Thoracic aorta (tissue), 2 donors: ENCODE results near the gene SPO11. TPM values are rescaled to one million over a fixed set of nuclear protein-coding genes. Genes with fewer than 3 reads are reported as not detected.

ENCODE experiments used
- ATAC-seq: fragments of 150-250 bp; one replicate; pipeline ENCODE4 v1.8.0; 2017; ENCODE audit warnings: low read depth; ENCODE audit not compliant: insufficient number of reproducible peaks, low FRiP score
- DNase-seq: peaks from one replicate; pipeline ENCODE4 v3.0.0-alpha.2; 2020; ENCODE audit warnings: low spot score
- H3K27ac ChIP-seq, 2 donors: fragments of 200-600 bp; sonication (generic); 1 replicate in 1 of 2; 2 replicates in 1 of 2; pipeline ENCODE4 v1.5.1; 2016; ENCODE audit warnings: mild to moderate bottlenecking in 2 of 2, moderate library complexity in 2 of 2
- H3K27me3 ChIP-seq: fragments of 200-600 bp; sonication (generic); replicated peaks from 2 replicates; pipeline ENCODE4 v1.6.0; 2016; ENCODE audit warnings: mild to moderate bottlenecking; ENCODE audit not compliant: insufficient read depth
- H3K36me3 ChIP-seq: fragments of 200-600 bp; sonication (generic); one replicate; pipeline ENCODE4 v1.5.1; 2016
- H3K4me1 ChIP-seq, 2 donors: fragments of 200-600 bp; sonication (generic); 1 replicate in 1 of 2; 2 replicates in 1 of 2; pipeline versions ENCODE4 v1.5.1 to v1.6.0; 2016; ENCODE audit warnings: low read depth in 2 of 2, mild to moderate bottlenecking in 1 of 2; ENCODE audit not compliant: control insufficient read depth in 1 of 2
- H3K4me3 ChIP-seq: fragments of 200-600 bp; sonication (generic); 2 replicates; pipeline ENCODE4 v1.5.1; 2016; ENCODE audit warnings: mild to moderate bottlenecking
- H3K9me3 ChIP-seq: fragments of 200-600 bp; sonication (generic); 2 replicates; pipeline ENCODE4 v1.5.1; 2016
- total RNA-seq, 2 donors: library from RNA; depleted of rRNA; stranded (reverse); fragments of >200 nt; gene quantifications; one replicate each; pipeline versions ENCODE4 v1.1.0 to v1.2.3, GENCODE V29; 2016
- TF ChIP-seq, protein P1 (sequence below): fragments of 200-600 bp; sonication (generic); IDR thresholded peaks from one replicate; pipeline ENCODE4 v1.5.1; 2019; ENCODE audit warnings: antibody characterized with exemption

Gene SPO11
- total RNA-seq, 2 donors from 2014 or later = not detected

DNA sequence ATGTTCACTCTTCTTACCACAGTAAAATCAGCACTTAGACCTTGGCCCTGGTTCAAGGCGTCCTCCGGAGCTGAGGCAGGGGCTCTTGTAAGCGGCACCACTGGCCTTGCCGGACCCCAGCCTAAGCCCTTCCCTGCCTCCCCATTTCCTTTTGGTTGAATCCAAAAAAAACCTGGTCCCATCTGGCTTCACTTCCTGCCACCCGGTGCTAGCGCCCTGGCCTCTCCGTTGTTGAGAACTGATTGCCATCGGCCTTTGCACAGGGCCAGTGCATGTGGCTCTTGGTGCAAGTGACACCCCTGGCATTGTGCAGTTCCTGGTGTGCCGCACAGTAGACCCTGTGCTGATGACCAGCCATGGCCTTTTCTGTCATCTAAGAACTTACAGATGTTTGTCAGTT, 42.6 kb downstream of the SPO11 start:
- Histone ChIP-seq H3K9me3 (no peaks in the 10 kb centered on the region), H3K27me3 (no peaks in the 10 kb centered on the region), H3K27ac (no peak overlapping the region), H3K4me3 (no peak overlapping the region), H3K4me1 (no peaks in the 10 kb centered on the region), H3K36me3 (peaks cover 67% of the 10 kb centered on the region)
- DNase-seq (no peak), ATAC-seq (no peak)
- TF ChIP-seq, protein P1, sequence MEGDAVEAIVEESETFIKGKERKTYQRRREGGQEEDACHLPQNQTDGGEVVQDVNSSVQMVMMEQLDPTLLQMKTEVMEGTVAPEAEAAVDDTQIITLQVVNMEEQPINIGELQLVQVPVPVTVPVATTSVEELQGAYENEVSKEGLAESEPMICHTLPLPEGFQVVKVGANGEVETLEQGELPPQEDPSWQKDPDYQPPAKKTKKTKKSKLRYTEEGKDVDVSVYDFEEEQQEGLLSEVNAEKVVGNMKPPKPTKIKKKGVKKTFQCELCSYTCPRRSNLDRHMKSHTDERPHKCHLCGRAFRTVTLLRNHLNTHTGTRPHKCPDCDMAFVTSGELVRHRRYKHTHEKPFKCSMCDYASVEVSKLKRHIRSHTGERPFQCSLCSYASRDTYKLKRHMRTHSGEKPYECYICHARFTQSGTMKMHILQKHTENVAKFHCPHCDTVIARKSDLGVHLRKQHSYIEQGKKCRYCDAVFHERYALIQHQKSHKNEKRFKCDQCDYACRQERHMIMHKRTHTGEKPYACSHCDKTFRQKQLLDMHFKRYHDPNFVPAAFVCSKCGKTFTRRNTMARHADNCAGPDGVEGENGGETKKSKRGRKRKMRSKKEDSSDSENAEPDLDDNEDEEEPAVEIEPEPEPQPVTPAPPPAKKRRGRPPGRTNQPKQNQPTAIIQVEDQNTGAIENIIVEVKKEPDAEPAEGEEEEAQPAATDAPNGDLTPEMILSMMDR = no peak

DNA sequence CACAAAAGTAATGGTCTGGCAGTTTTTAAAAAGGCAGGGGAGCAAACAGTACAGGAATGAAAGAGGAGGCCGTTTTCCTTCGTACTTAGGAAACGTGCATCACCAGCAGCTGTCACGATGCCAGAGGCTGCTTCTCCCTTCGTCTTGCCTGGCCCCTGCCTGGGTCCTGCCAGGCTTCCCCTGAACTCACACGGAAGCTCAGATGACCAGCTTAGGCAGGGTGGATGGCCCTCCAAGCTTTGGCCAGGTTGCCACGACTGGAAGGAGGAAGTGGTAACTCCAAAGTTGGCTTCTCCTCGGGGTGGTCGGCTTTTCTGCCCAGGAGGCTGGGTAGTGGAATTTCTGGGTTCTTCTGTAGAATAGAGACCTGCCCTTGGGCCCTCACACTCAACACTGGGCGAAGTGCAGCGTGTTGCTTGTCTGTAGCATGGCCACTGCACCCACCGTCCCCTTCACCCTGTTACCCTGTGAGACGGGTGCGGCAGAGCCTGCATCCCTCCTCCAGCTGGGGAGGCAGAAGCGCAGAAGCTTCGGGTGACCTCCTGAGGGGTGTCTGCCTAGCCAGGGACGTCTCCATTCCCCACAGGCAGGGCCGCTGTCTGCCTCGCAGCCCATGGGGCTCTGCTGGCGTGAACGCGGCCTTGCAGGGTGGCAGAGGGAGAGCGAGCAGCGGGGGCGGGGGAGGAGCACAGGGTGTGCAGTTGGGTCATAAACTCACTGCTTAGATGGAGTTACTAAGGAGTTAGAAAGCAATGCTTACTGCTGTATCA, 43.2 kb downstream of the SPO11 start:
- no peaks in the 10 kb centered on the region for H3K4me1 ChIP-seq
- TF ChIP-seq, protein P1 = no peak
- DNase-seq = no peak
- H3K36me3 ChIP-seq = peaks cover 67% of the 10 kb centered on the region
- ATAC-seq = no peak
- no peaks in the 10 kb centered on the region for H3K9me3 ChIP-seq
- no peak overlapping the region for H3K4me3 ChIP-seq
- no peak overlapping the region for H3K27ac ChIP-seq
- no peaks in the 10 kb centered on the region for H3K27me3 ChIP-seq

DNA sequence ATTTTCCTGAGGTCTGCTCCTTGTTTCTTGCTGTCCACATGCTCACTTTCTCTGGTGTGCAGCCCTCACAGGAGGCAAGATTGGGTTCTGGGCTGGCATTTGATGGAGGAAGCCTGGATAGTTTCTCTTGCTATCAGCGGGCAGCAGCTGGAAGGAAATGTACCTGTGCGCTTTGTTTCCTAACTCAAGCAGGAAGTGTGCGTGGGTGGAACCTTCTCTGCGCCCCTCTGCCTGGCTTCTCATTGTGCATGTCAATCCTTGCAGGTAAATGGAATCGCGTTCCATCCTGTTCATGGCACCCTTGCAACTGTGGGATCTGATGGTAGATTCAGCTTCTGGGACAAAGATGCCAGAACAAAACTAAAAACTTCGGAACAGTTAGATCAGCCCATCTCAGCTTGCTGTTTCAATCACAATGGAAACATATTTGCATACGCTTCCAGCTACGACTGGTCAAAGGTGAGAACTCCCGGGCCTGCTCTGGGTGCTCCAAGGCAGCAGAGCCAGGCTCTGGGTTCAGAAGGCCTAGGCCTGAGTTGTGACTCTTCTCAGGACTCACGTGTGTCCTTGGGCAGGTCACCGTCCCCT, 44.8 kb downstream of the SPO11 start:
- Histone ChIP-seq H3K4me3 (no peak overlapping the region), H3K4me1 (no peaks in the 10 kb centered on the region), H3K27me3 (no peaks in the 10 kb centered on the region), H3K36me3 (peaks cover 57% of the 10 kb centered on the region), H3K27ac (no peak overlapping the region), H3K9me3 (no peaks in the 10 kb centered on the region)
- TF ChIP-seq, protein P1 = no peak
- DNase-seq = no peak
- ATAC-seq = no peak

DNA sequence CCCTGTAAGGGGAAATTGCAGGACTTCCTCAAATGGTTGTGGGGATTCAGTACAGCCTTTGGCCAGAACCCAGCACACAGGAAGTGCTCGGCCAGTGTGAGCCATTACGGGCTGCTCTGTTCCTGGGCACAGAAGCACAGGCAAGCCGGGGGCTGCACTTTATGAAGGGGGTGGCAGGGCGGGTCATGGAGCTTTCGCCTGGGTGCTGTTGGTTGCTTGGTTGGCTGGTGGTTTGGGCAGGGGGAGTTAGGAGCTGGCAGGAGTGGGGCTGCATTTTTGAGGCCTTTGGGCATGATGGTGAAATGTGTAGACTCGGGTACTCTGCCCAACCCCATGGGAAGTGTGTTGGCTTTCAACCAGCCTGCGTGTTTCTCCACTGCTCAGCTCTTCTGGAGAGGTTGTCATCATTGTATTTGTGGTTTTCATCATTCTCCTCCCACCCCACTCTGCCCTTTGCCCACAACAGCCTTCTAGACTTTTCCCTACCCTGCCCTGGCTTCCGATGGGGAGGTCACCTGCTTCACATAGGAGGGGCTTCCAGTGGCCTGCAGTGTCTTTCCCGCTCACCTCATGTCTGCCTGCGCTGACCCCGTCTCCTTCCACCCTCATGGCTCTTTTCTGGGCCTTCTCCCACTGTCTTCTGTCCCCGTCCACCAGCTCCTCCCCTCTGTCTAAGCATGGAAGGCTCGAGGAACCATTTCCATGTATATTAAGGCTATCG, 45.5 kb downstream of the SPO11 start:
- H3K4me1 ChIP-seq = no peaks in the 10 kb centered on the region
- TF ChIP-seq, protein P1 = no peak
- DNase-seq (no peak), ATAC-seq (no peak)
- H3K36me3 ChIP-seq = peaks cover 50% of the 10 kb centered on the region
- H3K27me3 ChIP-seq = no peaks in the 10 kb centered on the region
- H3K4me3 ChIP-seq = peak overlapping the region; percentile 11
- no peaks in the 10 kb centered on the region for H3K9me3 ChIP-seq
- no peak overlapping the region for H3K27ac ChIP-seq

DNA sequence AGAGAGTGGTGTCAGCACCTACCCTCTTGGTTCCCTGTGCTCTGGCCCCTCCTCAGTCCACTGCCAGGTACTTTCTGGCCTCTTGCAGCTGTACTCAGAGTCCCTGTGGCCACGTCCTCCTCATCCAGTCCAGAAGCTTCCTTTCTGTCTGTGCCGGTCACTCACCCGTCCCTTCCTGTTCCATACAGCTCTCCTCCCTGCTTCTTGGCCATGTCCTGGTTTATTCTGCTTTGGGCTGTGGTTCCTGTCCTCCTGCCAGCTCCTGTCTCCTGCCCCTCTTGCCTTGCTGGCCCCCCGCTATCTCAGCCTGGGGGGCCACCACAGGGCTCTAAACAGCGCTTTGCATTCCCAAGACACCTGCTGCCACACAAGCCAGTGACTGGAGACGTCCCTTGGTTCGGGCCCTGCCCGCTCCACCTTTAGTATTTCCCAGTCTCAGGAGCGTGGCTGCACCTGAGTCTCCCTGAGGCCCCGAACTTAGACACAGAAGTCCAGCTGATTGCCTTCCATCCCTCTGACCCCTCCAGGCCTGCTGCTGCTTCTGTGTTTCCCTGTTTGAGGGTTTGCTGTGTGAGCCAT, 46.1 kb downstream of the SPO11 start:
- Histone ChIP-seq H3K36me3 (peaks cover 44% of the 10 kb centered on the region), H3K9me3 (no peaks in the 10 kb centered on the region), H3K27me3 (no peaks in the 10 kb centered on the region), H3K27ac (no peak overlapping the region), H3K4me3 (peak overlapping the region; percentile 11), H3K4me1 (no peaks in the 10 kb centered on the region)
- no peak for DNase-seq
- no peak for ATAC-seq
- TF ChIP-seq, protein P1 = no peak
